HEK293 (cell line): ENCODE measurements around the gene MAP3K14.

ENCODE experiments used
- CTCF ChIA-PET: fragments of 350-600 bp; formaldehyde crosslinking; extraction: SDS; loops from one replicate; lab custom pipeline; 2021; ENCODE audit warnings: antibody characterized with exemption; lab: Yijun Ruan, JAX
- POLR2A ChIA-PET: fragments of 300-600 bp; formaldehyde crosslinking; extraction: SDS; loops from one replicate; lab custom pipeline; 2020; ENCODE audit warnings: antibody characterized with exemption, inconsistent platforms; lab: Yijun Ruan, JAX
- H3K27ac ChIP-seq: fragments of 200-500 bp; sonication (Bioruptor generic); 2 replicates; pipeline ENCODE4 v1.5.1; 2014; ENCODE audit warnings: low read depth, low read length, control low read depth, inconsistent platforms; ENCODE audit errors: extremely low read depth
- H3K36me3 ChIP-seq, 2 experiments: fragments of 200-500 bp in 1 of 2; sonication (Bioruptor generic) in 1 of 2; 1 replicate in 1 of 2; 2 replicates in 1 of 2; pipeline ENCODE4 v1.5.1; 2014 to 2017; ENCODE audit warnings: inconsistent platforms in 2 of 2, low read length in 2 of 2; ENCODE audit not compliant: control insufficient read depth in 2 of 2, insufficient read depth in 1 of 2
- H3K4me1 ChIP-seq: fragments of 200-500 bp; sonication (Bioruptor generic); 2 replicates; pipeline ENCODE4 v1.5.1; 2014; ENCODE audit warnings: mild to moderate bottlenecking, low read length, inconsistent platforms; ENCODE audit not compliant: control insufficient read depth, insufficient read depth
- H3K4me3 ChIP-seq: 2 replicates; pipeline ENCODE4 v1.5.1; 2011; ENCODE audit warnings: low read depth, mild to moderate bottlenecking, control low read depth, low read length, moderate library complexity
- H3K9me3 ChIP-seq: fragments of 200-500 bp; sonication (Bioruptor generic); 2 replicates; pipeline ENCODE4 v1.5.1; 2014; ENCODE audit warnings: low read depth, low read length, inconsistent platforms; ENCODE audit not compliant: control insufficient read depth, insufficient read depth
- CTCF ChIP-seq: fragments of 450-650 bp; formaldehyde crosslinking; IDR thresholded peaks from 2 replicates; pipeline ENCODE4 v1.5.1; 2016; ENCODE audit warnings: missing biosample characterization, missing genetic modification characterization
- GLIS1 ChIP-seq: fragments of 450-650 bp; formaldehyde crosslinking; IDR thresholded peaks from 2 replicates; pipeline ENCODE4 v1.5.1; 2016; ENCODE audit warnings: missing biosample characterization, missing genetic modification characterization
- HOXC10 ChIP-seq: sonication (generic); formaldehyde crosslinking; IDR thresholded peaks from 2 replicates; pipeline ENCODE4 v1.8.1; 2023; ENCODE audit warnings: mild to moderate bottlenecking, missing genetic modification reagents
- IKZF3 ChIP-seq: fragments of 450-650 bp; IDR thresholded peaks from 2 replicates; pipeline ENCODE4 v1.5.0; 2018; ENCODE audit warnings: missing biosample characterization, mild to moderate bottlenecking, missing genetic modification characterization, moderate library complexity
- ZBTB17 ChIP-seq: fragments of 450-650 bp; formaldehyde crosslinking; IDR thresholded peaks from 2 replicates; pipeline ENCODE4 v1.5.1; 2016; ENCODE audit warnings: missing biosample characterization, missing genetic modification characterization
- ZBTB21 ChIP-seq: fragments of 450-650 bp; formaldehyde crosslinking; IDR thresholded peaks from 2 replicates; pipeline ENCODE4 v1.5.1; 2017; ENCODE audit warnings: missing biosample characterization, missing genetic modification characterization
- ZBTB44 ChIP-seq: fragments of 450-650 bp; IDR thresholded peaks from 2 replicates; pipeline ENCODE4 v1.5.1; 2018; ENCODE audit warnings: missing biosample characterization, mild to moderate bottlenecking, missing genetic modification characterization
- ZNF24 ChIP-seq: fragments of 450-650 bp; formaldehyde crosslinking; IDR thresholded peaks from 2 replicates; pipeline ENCODE4 v1.5.1; 2016; ENCODE audit warnings: missing biosample characterization, missing genetic modification characterization
- ZNF324 ChIP-seq: fragments of 450-650 bp; formaldehyde crosslinking; IDR thresholded peaks from 2 replicates; pipeline ENCODE4 v1.5.1; 2016; ENCODE audit warnings: missing biosample characterization, missing genetic modification characterization
- ZNF366 ChIP-seq: fragments of 450-650 bp; formaldehyde crosslinking; conservative IDR thresholded peaks from 2 replicates; pipeline ENCODE4 v1.5.1; 2016; ENCODE audit warnings: missing biosample characterization, missing genetic modification characterization
- ZNF544 ChIP-seq: fragments of 450-650 bp; formaldehyde crosslinking; IDR thresholded peaks from 2 replicates; pipeline ENCODE4 v1.5.0; 2017; ENCODE audit warnings: missing biosample characterization, missing genetic modification characterization
- ZNF571 ChIP-seq: fragments of 450-650 bp; formaldehyde crosslinking; IDR thresholded peaks from 2 replicates; pipeline ENCODE4 v1.5.0; 2017; ENCODE audit warnings: missing biosample characterization, missing genetic modification characterization
- ZNF600 ChIP-seq: fragments of 450-650 bp; formaldehyde crosslinking; IDR thresholded peaks from 2 replicates; pipeline ENCODE4 v1.5.1; 2016; ENCODE audit warnings: missing biosample characterization, missing genetic modification characterization
- ZNF629 ChIP-seq: fragments of 450-650 bp; formaldehyde crosslinking; IDR thresholded peaks from 2 replicates; pipeline ENCODE4 v1.5.1; 2017; ENCODE audit warnings: missing biosample characterization, missing genetic modification characterization
- ZNF654 ChIP-seq: fragments of 450-650 bp; formaldehyde crosslinking; IDR thresholded peaks from 2 replicates; pipeline ENCODE4 v1.5.1; 2016; ENCODE audit warnings: low read depth, missing biosample characterization, missing genetic modification characterization

The MAP3K14 gene

GRCh38 chr17:45220079-45220478, 96.7 kb downstream of the MAP3K14 start:
- no peaks in the 10 kb centered on the region; the same call in 1 of the 2 replicates for H3K4me1 ChIP-seq
- CTCF ChIA-PET = interaction anchor here (0.6 to 10.4 kb wide), 25 partner anchors 12 to 729 kb away, joined by 3 to 192 read pairs (median 8); partner anchors contain the start of genes ACBD4 and HEXIM1
- no peak overlapping the region for H3K4me3 ChIP-seq
- no peaks in the 10 kb centered on the region for H3K9me3 ChIP-seq
- H3K36me3 ChIP-seq = no peaks in the 10 kb centered on the region; a peak in 1 of 3 replicates
- POLR2A ChIA-PET = no interaction called here
- TF ChIP-seq ZNF544 (tag by site-specific recombination) (no peak), ZNF600 (tag by site-specific recombination) (0 out of 2 replicates have a peak, but pooled peaks have one; percentile 62)
- no peak overlapping the region for H3K27ac ChIP-seq

- Histone ChIP-seq H3K9me3 (no peaks in the 10 kb centered on the region), H3K4me3 (no peak overlapping the region), H3K27ac (no peak overlapping the region), H3K4me1 (no peaks in the 10 kb centered on the region; the same call in 1 of the 2 replicates), H3K36me3 (no peaks in the 10 kb centered on the region; a peak in 1 of 3 replicates)
- POLR2A ChIA-PET = interaction anchor here (0.6 to 2.1 kb wide), 8 partner anchors 13 to 207 kb away, joined by 3 to 7 read pairs (median 4); partner anchors contain the start of genes ACBD4, HEXIM1 and HEXIM2
- CTCF ChIA-PET = interaction anchor here (0.5 to 10.4 kb wide), 59 partner anchors 8 to 650 kb away, joined by 3 to 192 read pairs (median 4); partner anchors contain the start of genes ACBD4 and HEXIM1
- TF ChIP-seq CTCF (tag by site-specific recombination) (peak; percentile 83), ZBTB17 (tag by site-specific recombination) (peak; percentile 65; the same call in 1 of the 2 replicates), ZBTB21 (tag by site-specific recombination) (0 out of 2 replicates have a peak, but pooled peaks have one; percentile 7), ZNF24 (tag by site-specific recombination) (0 out of 2 replicates have a peak, but pooled peaks have one; percentile 58), GLIS1 (tag by site-specific recombination) (peak; percentile 88), ZNF654 (tag by site-specific recombination) (peak; percentile 96), ZBTB44 (tag by site-specific recombination) (no peak), ZNF324 (0 out of 2 replicates have a peak, but pooled peaks have one; percentile 12), ZNF629 (tag by site-specific recombination) (0 out of 2 replicates have a peak, but pooled peaks have one; percentile 27), IKZF3 (peak; percentile 94), ZNF571 (tag by site-specific recombination) (no peak), HOXC10 (CRISPR knock-in tag) (no peak), ZNF366 (tag by site-specific recombination) (peak; percentile 48)
These were observed 97.7 kb downstream of the MAP3K14 start for GRCh38 chr17:45218895-45219661.
